ENCODE data around the gene LIPC. TPM values are rescaled to one million over a fixed set of nuclear protein-coding genes. Genes with fewer than 3 reads are reported as not detected.
A peak's percentile ranks its signal among the peaks of the same experiment; 100 is the strongest.

LIPC gene
- total and polyA plus RNA-seq, 10 of the 15 experiments (the other 5 are each of a cell fraction or from before 2014, with no cell fraction given), result 0.06 to 0.31 (median 0.16) TPM; not detected in 1

DNA sequence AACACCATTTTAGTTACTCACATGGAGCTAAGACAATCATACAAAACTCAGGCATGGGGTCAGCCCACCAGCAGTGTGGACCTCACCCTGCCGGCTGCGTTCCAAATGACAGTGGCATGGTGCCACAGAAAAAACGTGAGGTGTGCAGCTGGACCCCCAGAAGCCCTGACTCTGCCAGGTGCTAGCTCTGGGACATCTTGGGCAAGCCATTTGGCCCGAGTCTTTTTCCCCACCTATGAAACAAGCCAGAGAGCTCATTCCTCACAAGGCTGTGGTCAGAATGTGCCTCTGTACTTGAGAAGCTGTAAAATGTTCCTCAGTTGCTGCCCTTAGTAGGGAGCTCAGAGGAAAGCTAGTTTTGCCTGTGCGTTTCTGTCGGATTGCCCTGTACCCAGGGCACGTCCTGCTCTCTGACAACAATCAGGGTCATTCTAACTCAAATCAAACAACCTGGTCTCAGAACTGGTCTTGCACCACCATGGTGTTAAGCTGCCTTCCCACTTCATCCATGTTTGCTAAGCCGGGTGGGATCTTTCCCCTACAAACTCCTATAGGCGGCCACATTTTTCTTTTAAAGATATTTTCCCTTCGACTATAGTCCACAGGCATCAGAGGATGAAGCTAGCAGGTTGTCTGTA lies 44.9 kb downstream of the LIPC start:
- no peak for ATAC-seq
- DNase-seq (ENCODE audit: low read depth, low spot score), result no peak
- TF ChIP-seq LARP7 (IDR thresholded peaks at IDR 0.05), result no peak
- TF ChIP-seq ZZZ3 (IDR thresholded peaks at IDR 0.05; ENCODE audit: control insufficient read depth, insufficient read length, low read depth), result no peak
- no peak for TF ChIP-seq USF2 (IDR thresholded peaks at IDR 0.05; ENCODE audit: borderline replicate concordance, low read depth, low read length)
- no peak for TF ChIP-seq ATF2 (IDR thresholded peaks at IDR 0.05; ENCODE audit: low read length)
- no peak for TF ChIP-seq BACH1 (IDR thresholded peaks at IDR 0.05; ENCODE audit: borderline replicate concordance)
- TF ChIP-seq NFYB (IDR thresholded peaks at IDR 0.05; ENCODE audit: insufficient read depth, low read depth, low read length), result no peak
- TF ChIP-seq HCFC1 (IDR thresholded peaks at IDR 0.05; ENCODE audit: low read length), result no peak
- TF ChIP-seq, protein P1, sequence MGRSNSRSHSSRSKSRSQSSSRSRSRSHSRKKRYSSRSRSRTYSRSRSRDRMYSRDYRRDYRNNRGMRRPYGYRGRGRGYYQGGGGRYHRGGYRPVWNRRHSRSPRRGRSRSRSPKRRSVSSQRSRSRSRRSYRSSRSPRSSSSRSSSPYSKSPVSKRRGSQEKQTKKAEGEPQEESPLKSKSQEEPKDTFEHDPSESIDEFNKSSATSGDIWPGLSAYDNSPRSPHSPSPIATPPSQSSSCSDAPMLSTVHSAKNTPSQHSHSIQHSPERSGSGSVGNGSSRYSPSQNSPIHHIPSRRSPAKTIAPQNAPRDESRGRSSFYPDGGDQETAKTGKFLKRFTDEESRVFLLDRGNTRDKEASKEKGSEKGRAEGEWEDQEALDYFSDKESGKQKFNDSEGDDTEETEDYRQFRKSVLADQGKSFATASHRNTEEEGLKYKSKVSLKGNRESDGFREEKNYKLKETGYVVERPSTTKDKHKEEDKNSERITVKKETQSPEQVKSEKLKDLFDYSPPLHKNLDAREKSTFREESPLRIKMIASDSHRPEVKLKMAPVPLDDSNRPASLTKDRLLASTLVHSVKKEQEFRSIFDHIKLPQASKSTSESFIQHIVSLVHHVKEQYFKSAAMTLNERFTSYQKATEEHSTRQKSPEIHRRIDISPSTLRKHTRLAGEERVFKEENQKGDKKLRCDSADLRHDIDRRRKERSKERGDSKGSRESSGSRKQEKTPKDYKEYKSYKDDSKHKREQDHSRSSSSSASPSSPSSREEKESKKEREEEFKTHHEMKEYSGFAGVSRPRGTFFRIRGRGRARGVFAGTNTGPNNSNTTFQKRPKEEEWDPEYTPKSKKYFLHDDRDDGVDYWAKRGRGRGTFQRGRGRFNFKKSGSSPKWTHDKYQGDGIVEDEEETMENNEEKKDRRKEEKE (IDR thresholded peaks at IDR 0.05), result no peak
- TF ChIP-seq NFXL1 (IDR thresholded peaks at IDR 0.05; ENCODE audit: borderline replicate concordance), result no peak
- TF ChIP-seq PML (IDR thresholded peaks at IDR 0.05; ENCODE audit: low read length), result no peak
- TF ChIP-seq MEF2B (IDR thresholded peaks at IDR 0.05; ENCODE audit: partially characterized antibody, poor library complexity, severe bottlenecking), result no peak
- no peak for TF ChIP-seq CHD1 (IDR thresholded peaks at IDR 0.05; ENCODE audit: low read depth, low read length)
- TF ChIP-seq SUPT20H (IDR thresholded peaks at IDR 0.05; ENCODE audit: borderline replicate concordance, control insufficient read depth, low read depth, low read length), result no peak
- TF ChIP-seq NFYA (IDR thresholded peaks at IDR 0.05; ENCODE audit: borderline replicate concordance, low read depth, low read length), result no peak
- no peak for TF ChIP-seq IKZF2 (IDR thresholded peaks at IDR 0.05)
- TF ChIP-seq SMC3 (IDR thresholded peaks at IDR 0.05; ENCODE audit: borderline replicate concordance, low read length), result no peak
- TF ChIP-seq CREB1 (IDR thresholded peaks at IDR 0.05; ENCODE audit: low read depth), result no peak
- TF ChIP-seq POLR2A (IDR thresholded peaks at IDR 0.05; ENCODE audit: low read depth, low read length), result no peak
- no peak for TF ChIP-seq POLR2AphosphoS5 (IDR thresholded peaks at IDR 0.05; ENCODE audit: low read length)
- no peak for TF ChIP-seq NR2C1 (IDR thresholded peaks at IDR 0.05)
- Histone ChIP-seq H3K4me2 (ENCODE audit: control insufficient read depth, insufficient read depth) (peak overlapping the region; percentile 26; the same call in 1 of the 2 replicates), H3K4me3 (no peak overlapping the region), H4K20me1 (ENCODE audit: control insufficient read depth, insufficient read depth) (no peaks in the 10 kb centered on the region), H3K9ac (ENCODE audit: control insufficient read depth, insufficient read depth, low read length) (no peak overlapping the region), H2AFZ (ENCODE audit: control insufficient read depth, low read depth, low read length) (peak overlapping the region; percentile 61), H3K4me1 (ENCODE audit: control insufficient read depth, insufficient read depth, low read length) (peaks cover 43% of the 10 kb centered on the region), H3K27me3 (replicated peaks in 1 of 2; ENCODE audit: control insufficient read depth in 2 of 2, insufficient read depth in 2 of 2, low read length in 1 of 2) (no peaks in the 10 kb centered on the region), H3K9me3 (replicated peaks; ENCODE audit: control insufficient read depth, insufficient read depth, low read length) (no peaks in the 10 kb centered on the region), H3K36me3 (ENCODE audit: control insufficient read depth in 2 of 2, insufficient read depth in 2 of 2, low read length in 1 of 2) (no peaks in the 10 kb centered on the region), H3K79me2 (ENCODE audit: control insufficient read depth, insufficient read depth, low read length) (peaks cover 3% of the 10 kb centered on the region), H3K27ac (ENCODE audit: control insufficient read depth, insufficient read depth) (no peak overlapping the region)
- in situ Hi-C loops (cut with MboI) (no loop called here), intact Hi-C loops (cut with micrococcal nuclease; ENCODE audit: unreplicated experiment) (no loop called here)
- no peak for FAIRE-seq
- ChIA-PET SMC1A (ENCODE audit: uncharacterized antibody, unreplicated experiment) (interaction anchor here (0.5 to 3.0 kb wide), 6 partner anchors 11 to 66 kb away, joined by 3 to 8 read pairs (median 4); no protein-coding TSS in a partner anchor), POLR2A (interaction anchor here (0.5 to 1.5 kb wide), 5 partner anchors 19 to 267 kb away, joined by 3 to 5 read pairs (median 4); no protein-coding TSS in a partner anchor), CTCF (interaction anchor here (0.8 to 1.8 kb wide), 6 partner anchors 11 to 91 kb away, joined by 3 to 6 read pairs (median 4); no protein-coding TSS in a partner anchor), RAD21 (ENCODE audit: unreplicated experiment) (interaction anchor here (0.8 to 1.4 kb wide), 4 partner anchors 16 to 47 kb away, joined by 3 read pairs; no protein-coding TSS in a partner anchor)
- BruUV-seq (replicated peaks), result no TSS peak
- WGBS (ENCODE audit: insufficient coverage, insufficient replicate concordance, low lambda C conversion rate, missing lambda C conversion rate), result 73% methylated on average over 10 of the region's 10 CpGs

Data from GM12878 (cell line).